GM12864 (cell line): ENCODE results near the gene SLC44A1.

Experiments
- DNase-seq: peaks from one replicate; pipeline ENCODE4 v3.0.0-alpha.2; 2011; ENCODE audit warnings: low read depth
- H3K4me3 ChIP-seq: 2 replicates; pipeline ENCODE4 v1.5.1; 2011; ENCODE audit warnings: mild to moderate bottlenecking, low read depth, low read length, control low read depth
- TF ChIP-seq, protein P1 (sequence below): IDR thresholded peaks from 2 replicates; pipeline ENCODE4 v1.5.1; 2011; ENCODE audit warnings: low read depth, mild to moderate bottlenecking, moderate library complexity, low read length, control low read depth, inconsistent platforms; ENCODE audit errors: missing control alignments

Gene SLC44A1

DNA sequence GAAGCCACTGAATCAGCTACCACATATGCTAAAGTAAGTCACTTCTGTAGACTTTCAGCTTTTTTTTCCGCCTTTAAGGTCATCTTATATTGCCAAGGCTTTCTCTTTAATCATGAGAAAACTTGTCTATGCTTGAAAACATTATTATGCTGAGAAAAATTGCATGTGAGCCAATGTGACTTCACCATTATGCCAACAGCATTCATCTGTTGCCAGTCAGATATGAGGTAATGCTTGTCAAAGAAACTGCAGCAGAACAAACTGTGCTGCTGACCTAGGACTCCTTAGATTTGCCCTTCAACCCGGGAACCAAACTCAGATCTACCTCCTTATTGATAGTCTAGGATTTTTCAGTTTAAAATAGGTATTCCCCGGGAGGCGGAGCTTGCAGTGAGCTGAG is 34.3 kb downstream of the SLC44A1 start:
- no peak for DNase-seq
- no peak overlapping the region for H3K4me3 ChIP-seq
- TF ChIP-seq, protein P1, sequence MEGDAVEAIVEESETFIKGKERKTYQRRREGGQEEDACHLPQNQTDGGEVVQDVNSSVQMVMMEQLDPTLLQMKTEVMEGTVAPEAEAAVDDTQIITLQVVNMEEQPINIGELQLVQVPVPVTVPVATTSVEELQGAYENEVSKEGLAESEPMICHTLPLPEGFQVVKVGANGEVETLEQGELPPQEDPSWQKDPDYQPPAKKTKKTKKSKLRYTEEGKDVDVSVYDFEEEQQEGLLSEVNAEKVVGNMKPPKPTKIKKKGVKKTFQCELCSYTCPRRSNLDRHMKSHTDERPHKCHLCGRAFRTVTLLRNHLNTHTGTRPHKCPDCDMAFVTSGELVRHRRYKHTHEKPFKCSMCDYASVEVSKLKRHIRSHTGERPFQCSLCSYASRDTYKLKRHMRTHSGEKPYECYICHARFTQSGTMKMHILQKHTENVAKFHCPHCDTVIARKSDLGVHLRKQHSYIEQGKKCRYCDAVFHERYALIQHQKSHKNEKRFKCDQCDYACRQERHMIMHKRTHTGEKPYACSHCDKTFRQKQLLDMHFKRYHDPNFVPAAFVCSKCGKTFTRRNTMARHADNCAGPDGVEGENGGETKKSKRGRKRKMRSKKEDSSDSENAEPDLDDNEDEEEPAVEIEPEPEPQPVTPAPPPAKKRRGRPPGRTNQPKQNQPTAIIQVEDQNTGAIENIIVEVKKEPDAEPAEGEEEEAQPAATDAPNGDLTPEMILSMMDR: no peak

DNA sequence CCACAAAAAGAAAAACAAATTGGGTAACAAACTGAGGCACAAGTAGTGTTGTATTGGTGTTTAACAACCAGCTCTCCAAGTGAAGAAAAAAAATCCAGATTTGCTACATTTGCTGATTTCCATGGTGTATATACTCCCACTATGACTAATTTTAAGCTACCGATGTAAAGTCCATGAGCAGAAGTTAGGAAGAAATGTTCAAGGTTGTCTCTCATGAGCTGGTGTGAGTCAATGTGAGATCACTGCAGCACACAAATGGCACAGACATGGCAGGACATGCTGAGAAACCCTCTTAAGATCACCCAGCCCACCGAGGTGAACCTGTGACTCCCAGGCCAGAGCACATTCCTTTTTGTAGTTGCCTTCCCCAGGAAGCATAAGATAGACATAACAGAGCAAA is 36.2 kb downstream of the SLC44A1 start:
- TF ChIP-seq, protein P1: no peak
- no peak overlapping the region for H3K4me3 ChIP-seq
- DNase-seq: no peak

DNA sequence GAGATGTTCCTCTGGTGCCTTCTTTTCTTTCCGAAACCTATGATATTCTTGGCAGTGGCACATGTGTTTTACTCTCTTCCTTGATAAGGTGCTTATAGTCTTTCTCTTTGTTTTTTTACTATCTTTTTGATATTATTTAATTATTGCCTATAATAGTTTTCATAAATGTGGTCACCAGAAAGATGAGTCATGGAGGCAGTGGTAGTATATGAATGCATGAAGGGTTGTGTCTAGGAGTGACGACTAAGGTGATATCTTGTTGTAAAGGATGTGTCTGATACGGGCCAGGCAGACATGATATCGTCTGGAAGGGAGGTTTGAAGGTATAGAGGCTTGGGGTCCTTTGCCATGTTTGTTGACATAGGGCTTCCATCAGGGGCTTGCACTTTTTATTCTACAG is 36.8 kb downstream of the SLC44A1 start:
- TF ChIP-seq, protein P1: no peak
- no peak for DNase-seq
- H3K4me3 ChIP-seq: no peak overlapping the region

DNA sequence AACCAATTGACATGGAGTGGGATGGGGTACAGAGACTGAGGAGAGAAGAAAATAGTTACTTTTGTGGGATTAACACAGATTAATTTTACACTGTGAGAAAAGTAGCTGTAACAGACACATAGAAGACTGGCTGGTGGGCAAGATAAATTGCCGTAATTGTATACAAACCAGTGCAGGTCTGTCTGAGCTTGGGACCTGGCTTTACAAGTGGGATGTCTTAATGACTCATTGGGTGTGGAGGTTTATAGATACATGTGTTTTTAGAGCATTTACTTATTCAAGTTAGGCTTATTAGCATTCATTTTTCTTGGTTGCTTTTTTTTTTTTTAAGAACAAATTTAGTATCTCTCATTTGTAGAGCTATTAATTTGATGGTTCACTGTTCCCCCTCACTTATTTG is 37.5 kb downstream of the SLC44A1 start:
- no peak overlapping the region for H3K4me3 ChIP-seq
- no peak for DNase-seq
- TF ChIP-seq, protein P1: no peak

DNA sequence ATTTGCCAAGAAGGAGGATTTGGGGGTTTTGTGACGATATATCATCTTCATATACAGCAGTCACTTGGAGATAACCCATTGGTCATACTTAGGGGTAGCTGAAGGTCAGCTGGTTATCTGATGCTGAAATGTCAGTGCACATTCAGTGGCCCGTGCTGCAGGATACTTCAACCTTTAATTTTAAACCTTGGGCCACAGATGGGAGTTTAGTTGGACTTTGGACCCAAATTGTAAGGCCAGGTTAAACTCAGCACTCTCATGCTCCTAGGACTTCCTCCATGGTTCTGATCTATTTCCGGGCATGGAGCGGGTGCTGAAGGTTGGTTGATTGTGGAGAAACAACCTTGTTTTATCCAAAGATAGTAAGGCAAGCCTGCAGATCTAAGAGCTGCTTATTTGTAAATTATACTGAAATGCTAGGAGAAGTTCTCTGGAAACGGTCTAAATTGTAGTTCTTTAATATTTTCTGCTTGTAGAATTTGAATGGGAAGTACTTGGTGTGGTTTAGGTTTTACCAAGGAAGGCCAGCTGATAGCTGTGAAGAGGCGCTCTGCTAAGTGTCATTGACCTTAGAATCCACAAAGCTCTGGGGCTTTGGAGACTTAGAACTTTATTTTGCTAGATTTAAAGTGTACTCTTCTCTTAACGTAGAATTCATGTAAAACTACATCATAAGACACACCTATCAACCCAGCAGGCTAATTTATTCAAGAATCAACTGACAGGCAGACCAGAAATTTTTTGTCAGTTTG is 38.6 kb downstream of the SLC44A1 start:
- no peak for DNase-seq
- TF ChIP-seq, protein P1: no peak
- no peak overlapping the region for H3K4me3 ChIP-seq

DNA sequence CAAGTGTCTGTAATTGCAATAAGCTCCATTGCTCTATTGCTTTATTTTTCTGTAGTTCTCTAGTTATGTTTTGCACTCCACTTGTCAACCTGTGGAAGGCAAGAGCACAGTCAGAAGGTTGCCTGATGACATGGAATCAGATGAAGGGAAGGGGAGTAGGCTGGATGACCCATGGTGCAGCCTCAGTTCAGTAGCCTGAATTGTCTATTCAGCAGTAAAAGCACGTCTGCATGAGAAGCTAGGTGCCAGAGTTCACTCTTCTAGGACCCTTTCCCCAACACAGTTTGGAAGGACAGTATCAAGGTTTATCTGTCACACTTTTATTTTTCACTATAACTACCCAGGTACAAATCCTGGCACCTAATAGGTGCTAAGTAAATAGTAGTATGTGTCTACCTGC is 39.3 kb downstream of the SLC44A1 start:
- H3K4me3 ChIP-seq: no peak overlapping the region
- TF ChIP-seq, protein P1: no peak
- no peak for DNase-seq

DNA sequence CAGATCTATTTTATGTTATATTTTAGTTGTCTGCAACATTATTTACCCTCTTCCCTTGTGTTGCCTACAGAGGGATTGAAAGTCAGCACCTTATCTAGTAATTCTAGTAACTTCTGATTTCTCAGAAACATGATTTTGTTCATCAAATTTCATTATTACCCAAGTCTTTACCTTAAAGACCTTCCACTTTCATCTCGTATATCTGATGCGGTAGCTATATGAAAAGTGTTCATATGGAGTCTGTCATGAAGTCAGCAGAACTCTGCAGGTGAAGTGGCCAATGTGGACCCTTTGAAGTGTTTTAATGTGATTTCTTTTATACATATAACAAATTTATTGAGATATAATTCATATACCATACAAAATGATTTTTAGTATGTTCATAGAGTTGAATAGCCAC is 40.0 kb downstream of the SLC44A1 start:
- TF ChIP-seq, protein P1: no peak
- DNase-seq: no peak
- H3K4me3 ChIP-seq: no peak overlapping the region
